GM12891 (cell line): Measurements from ENCODE around the gene PRDM16.

Source experiments
- POLR2AphosphoS5 ChIP-seq: IDR thresholded peaks from 2 replicates; pipeline ENCODE4 v1.6.1; 2011; ENCODE audit warnings: low read depth, low read length, control low read depth
- TAF1 ChIP-seq: IDR thresholded peaks from 2 replicates; pipeline ENCODE4 v1.6.1; 2011; ENCODE audit warnings: low read depth, low read length, control low read depth

GRCh38 chr1:3267550-3268270, 198.7 kb downstream of the PRDM16 start:
- TF ChIP-seq TAF1 (no peak), POLR2AphosphoS5 (no peak)
